CD4-positive, alpha-beta T cell treated with Interferon gamma for 1 hour (primary cell): Measurements from ENCODE around the gene TMEM200B.
"Not testable (repeated sequence)": the region's sequence is repeated elsewhere in the genome, so short reads cannot be mapped to it uniquely, and the experiment has no call there.

Experiments
- DNase-seq: peaks from one replicate; pipeline ENCODE4 v3.0.0-alpha.2; 2020

The TMEM200B gene

DNA sequence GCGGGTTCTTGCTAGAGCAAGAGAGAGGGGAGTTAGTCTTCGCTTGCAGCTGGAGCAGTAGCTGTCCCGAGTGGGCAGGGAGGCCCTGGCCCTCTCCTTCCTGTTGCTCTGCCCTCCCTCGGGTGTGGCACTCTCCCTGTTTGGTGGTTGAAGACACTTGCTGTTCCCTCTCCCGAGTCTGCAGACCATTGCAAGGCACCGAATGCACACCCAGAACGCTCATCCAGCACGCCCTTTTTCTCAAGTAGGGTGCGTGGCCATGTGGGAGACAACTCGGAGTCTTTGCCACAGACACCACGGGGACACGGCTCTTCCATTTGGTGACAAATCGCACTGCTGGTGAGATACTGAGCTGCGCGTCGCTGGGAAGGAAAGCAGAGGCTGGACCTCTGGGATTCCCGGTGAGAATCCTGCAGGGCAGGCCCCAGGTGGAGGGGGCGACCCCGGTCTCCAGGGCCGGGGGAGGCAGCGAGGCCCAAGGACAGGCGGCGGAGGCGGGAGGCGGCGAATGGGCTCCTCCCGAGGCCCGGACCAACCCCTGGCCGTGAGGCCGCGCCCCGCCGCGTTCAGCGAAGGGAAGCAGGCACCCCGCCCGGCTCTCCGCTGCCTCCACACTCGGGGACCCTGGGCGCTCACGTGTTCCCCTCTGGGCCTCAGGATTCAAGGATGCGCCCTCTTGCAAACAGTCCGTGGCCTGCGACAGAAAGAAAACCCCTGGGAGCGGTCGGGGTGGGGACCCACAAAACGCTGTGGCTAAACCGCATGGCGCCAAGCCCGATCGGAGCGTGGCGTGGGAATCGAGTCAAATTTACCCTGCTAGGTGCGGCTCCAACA, 10.4 kb upstream of the TMEM200B start:
- no peak for DNase-seq

DNA sequence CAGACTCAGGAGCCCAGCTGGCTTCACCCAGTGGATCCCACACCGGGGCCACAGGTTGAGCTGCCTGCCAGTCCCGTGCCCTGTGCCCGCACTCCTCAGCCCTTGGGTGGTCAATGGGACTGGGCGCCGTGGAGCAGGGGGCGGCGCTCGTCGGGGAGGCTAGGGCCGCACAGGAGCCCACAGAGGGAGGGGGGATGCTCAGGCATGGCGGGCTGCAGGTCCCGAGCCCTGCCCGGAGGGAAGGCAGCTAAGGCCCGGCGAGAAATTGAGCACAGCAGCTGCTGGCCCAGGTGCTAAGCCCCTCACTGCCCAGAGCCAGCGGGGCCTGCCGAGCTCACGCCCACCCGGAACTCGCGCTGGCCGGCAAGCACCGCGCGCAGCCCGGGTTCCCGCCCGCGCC, 7.4 kb upstream of the TMEM200B start:
- DNase-seq, result not testable (repeated sequence)

DNA sequence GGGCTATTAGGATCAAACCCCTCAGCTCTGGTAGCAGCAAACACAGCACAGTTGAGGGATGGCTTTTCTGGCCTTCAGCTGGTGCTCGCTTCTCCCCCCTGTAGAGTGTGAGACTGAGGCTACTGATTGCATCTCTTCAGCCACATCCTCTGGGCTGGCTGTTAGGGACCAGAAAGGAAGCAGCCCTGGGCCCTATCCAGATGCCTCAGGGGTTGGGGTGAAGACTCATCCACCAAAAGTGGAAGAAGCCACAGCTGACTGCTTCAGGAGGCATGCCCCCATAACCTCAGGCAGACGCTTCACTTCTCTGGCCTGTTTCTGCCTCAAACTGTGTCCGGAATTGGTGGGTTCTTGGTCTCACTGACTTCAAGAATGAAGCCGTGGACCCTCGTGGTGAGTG, 6.2 kb upstream of the TMEM200B start:
- no peak for DNase-seq

DNA sequence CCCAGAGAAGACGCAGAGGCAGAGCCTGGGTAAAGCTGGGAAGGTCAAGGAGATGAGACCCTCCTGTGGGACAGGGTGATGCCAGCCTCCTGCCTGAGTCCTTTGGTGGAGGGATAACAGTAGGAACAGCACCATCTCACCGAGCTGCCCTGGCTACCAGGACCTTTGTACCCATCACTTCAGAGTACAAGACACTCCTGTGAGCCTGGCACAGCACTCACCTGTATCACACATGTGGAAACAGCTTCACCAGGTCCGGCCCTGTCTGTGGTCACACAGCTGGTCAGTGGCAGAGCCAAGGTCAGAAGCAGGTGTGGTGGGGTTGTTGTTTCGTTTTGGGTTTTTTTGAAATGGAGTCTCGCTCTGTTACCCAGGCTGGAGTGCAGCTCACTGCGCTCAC, 5.0 kb upstream of the TMEM200B start:
- DNase-seq, result no peak

DNA sequence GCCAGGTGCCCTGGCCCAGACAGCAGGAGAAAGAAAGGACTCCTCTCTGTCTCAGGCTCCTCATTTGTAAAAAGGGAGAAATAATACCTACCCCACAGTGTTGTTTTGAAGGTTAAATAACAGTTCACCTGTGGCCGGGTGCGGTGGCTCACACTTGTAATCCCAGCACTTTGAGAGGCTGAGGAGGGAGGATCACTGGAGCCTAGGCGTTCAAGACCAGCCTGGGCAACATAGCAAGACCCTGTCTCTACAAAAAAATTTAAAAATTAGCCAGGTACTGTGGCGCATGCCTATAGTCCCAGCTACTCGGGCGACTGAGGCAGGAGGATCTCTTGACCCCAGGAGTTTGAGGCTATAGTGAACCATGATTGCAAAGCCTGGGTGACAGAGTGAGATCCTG, 2.5 kb upstream of the TMEM200B start:
- no peak for DNase-seq

DNA sequence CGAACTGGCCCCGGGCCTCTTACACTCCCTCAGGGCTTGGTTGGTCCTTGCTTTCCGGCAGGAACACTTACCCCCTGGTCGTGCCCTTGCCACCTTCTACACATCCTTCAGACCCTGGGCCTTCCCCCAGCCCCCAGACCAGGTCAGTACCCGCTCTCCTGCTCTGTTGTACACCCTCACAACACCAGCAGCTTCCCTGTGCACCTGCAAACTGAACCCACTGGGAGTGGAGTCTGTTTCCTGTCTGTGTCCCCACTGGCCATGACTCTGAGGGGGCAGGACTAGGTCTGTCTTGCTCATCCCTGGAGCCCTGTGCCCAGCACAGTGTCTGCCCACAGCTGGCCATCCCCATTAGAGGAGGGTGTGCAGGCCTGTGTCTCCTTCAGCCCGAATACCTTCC, 2.1 kb upstream of the TMEM200B start:
- DNase-seq, result no peak

DNA sequence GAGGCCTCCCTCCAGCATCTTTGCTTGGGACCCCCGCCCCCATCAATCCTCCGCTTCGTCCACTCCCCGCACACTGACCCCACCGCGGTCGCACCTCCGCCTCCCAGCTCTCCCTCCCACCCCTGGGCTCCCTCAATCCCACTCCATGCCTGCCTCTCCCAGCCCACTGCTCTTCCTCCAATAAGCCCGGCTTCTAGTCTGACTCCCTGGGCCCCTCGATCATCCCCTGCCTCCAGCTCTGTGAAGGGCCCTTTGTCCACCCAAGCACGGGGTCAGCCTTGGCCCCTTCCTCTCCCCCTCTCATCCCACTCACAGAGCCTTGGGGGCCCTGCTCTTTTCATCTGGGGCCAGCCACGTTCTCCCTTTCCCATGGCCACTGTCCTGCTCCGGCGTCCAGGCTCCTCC, 1.5 kb upstream of the TMEM200B start:
- DNase-seq, result no peak

DNA sequence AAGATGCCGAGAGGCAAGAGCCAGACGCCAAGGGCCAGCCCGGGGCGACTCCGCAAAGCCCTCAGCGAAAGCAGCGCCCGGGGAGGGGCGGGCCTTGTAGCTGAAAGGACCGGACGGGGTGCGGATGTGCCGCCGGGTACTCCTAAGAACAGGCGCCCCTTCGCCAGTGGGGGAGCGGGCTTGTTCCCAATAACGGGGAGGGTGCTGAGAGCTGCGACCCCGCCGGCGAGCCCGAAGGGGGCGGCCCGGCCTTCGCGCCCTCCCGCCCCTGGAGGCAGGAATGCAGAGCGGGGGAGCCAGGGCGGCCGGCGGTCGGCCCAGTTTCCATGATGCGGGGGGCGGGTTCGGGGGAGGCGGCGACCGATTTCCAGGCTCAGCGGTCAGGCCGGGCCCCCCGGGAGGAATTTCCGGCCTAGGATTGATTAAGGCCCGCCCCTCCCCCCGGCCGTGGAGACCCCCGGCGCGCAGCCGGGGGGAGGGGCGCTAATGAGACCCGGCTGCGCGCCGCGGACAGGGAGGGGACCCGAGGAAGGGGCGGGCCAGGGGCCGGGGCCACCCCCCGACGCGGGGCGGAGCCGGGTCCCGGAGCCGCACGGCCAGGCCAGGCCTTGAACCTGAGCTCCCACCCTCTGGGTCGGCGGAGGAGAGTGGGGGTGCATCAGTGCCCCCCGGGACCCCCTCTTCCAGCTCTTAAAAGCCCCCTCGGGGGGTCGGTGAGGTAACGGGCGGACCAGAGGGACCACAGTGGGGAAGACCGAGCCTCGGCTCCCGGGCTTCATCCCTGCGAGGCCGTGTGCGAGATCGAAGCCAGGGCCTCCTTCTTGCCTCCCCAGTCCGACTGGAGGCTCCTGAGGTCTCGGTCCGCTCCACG, 898 bp upstream of the TMEM200B start:
- peak; percentile 19 for DNase-seq

DNA sequence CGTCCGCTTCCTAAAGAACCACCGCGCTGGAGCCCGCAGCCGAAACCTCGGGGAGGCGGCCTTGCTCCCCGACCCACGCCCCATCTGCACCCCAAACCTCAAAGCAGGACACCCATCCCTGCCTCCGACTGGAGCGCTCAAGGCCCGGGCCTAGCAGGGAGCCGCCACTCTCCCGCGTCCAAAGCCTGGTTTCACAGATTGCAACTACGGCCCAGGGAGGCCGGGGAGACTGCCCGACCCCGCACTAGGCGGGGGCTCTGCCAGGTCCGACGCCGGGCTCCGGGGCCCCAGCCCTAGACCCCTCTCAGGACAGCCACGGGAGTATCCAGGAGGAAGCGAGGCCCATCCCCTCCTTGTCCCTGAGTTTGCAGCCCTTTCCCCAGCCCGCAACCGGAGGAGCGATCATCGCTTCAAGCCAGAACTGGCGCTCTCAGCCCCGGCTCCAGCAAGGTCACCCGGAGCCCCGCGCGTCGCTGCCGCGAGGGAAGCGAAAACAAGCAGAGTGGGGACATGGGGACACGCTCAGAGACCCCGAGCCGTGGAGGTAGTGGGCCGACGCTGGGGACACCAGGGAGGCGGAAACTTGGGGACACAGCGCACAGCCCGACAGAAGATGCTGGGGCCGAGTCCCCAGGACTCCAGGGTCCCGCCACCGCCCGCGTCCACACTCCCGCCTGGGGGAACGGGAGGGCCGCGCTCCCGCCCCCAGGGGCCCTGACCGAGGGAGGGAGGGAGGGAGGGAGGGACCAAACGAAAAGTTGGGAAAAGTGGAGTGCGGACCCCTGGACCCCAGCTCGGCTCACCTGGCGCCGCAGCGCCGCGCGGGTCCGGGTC, 433 bp downstream of the TMEM200B start:
- no peak for DNase-seq

DNA sequence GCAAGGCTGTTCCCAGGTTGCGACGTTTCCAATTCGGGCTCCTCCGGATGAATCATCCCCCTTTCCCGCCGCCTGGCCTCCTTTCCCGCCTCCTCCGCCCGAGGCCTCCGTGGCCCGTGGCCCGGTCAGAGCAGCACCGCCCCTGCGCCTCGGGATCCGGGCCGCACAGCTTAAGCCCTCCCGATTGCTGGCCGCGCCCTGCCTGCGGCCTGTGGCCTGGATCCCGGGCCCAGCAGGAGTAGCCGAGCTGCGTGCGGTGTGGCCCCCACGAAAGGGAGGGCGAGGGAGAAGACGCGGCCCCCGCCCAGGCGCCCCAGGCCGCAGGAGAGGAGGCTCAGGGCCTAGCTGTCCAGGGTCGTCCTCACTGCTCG, 1.0 kb downstream of the TMEM200B start:
- DNase-seq, result no peak

DNA sequence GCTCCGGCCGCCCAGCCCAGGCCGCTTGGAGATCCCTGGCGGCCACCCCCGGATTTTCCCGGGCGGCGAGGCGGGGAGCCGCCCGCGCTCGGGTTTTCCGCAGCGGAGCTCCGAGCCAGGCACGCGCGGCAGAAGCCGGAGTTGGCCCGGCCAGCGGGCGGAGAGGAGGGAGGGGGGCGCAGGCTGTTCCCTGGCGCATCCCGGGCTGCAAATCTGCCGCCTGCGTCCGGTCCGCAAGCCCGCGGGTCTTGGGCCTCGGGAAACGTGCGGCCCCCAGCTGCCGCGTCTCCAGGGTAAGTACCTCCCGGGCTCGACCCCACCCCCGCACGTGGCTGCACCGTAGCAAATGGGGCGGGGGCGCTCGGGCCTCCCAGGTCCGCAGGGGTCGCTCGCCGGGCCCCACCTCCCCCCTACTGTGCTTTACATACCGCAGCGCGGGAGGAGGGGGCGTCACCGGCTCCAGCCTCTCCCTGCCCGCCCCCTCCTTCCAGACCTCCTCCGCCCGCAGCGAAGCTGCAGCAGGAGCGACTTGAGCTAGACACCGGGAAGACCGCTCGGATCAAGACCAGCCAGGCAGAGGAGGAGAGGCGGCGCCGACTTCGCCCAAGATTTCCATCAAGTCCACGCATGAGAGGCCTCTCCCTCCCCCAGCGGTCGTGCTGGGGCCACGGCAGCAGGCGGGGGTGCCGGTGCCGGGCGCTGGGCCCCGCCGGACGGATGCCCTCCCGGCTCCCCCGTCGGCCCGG, 1.6 kb downstream of the TMEM200B start:
- DNase-seq, result no peak

DNA sequence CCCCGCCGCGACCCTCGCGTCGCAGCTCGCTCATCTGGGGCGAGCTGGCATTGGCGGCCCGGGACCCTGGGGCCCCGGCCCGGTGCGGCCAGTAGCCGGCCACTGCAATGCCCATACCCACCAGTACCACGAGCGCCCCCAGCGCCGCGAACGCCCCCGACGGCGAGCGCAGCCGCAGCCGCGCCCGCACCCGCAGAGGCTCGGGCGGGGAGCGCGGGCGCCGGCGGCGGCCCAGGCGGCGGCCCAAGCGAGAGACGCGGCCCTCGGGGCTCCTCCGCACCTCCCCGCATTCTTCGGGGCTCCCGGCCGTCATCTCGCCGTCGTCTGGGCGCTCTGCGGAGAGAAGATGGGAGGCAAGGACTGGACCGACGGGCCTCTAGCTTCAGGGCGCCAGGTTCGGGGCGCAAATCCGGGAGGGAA, 2.2 kb downstream of the TMEM200B start:
- DNase-seq, result no peak

DNA sequence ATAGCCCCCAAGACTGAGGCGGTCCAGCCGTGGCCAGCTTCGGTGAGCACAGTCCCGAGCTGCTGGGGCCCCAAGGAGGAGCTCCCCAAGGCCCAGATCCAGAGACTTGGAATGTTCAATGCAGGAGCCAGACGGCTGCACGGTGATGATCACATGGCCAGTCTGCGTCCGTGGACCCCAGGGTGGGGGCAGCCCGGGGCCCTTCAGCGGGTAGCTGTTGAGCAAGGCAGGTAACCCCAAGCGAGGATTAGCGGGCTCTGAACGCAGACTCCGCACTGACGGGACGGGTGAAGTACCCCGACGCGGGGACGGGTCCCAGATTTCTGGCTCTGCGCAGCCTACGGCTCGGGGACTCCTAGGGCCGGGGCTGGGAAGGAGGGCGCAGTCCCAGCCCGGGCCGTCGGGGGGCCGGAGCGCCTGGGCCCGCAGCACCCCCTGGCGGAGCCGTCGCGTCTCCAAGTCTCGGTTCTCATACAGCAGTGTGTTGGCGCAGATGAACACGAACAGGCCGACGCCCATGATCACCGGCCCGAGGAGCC, 2.7 kb downstream of the TMEM200B start:
- DNase-seq, result peak; percentile 58

DNA sequence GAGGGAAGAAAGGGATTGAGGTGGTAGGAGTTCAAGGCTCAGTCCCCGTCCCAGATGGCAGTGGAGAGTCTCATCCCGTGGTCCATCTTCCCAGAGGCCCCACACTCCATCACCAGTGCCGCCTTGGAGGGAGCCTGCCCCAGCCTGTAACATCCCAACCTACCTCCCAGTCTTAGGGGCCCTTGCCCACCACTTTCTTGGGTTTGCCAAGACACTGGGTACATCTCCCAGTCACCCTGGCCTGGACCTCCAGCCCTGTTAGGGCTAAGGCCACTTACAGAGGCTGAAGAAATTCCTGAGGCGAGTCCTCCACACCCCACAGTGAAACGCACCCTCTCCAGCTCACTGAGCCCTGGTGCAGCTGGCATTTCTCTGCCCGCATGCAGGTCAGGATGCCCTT, 3.3 kb downstream of the TMEM200B start:
- no peak for DNase-seq

DNA sequence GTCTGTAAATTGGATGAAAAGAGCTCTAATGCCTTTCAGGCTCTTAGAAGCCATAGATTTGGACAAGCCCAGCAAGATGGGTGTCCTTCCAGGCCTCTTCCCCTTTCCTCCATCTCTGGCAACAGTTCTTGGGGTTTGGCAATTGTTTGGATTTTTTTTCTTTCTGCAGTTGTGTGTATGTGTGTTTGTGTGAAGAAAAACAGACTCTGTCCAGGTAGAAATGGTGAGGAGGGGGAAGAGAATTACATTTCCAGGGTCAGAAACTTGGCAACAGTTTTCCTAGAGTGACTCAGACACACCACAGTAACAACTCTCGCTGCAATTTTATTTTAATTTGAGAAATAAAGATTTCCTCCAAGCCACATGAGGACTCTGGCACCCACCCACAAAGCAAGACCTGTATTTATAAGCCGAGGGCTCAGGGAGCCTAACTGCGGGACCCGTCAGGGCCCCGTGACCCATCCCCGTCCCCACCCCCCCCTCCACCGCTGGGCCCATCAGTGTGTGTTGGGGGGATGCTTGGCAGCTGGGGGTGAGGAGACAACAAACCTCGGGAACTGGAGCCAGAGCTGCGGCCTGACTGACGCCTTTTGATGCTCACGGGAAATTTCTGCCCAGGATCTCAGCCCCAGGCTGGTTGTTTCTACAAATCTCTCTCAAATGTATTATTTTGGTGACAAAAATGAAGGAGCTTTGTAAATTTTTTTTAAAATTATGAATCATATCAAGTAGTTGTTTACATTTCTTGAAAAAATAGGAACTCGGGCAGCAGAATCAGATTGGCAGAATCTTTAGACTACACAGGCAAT, 4.4 kb downstream of the TMEM200B start:
- no peak for DNase-seq

DNA sequence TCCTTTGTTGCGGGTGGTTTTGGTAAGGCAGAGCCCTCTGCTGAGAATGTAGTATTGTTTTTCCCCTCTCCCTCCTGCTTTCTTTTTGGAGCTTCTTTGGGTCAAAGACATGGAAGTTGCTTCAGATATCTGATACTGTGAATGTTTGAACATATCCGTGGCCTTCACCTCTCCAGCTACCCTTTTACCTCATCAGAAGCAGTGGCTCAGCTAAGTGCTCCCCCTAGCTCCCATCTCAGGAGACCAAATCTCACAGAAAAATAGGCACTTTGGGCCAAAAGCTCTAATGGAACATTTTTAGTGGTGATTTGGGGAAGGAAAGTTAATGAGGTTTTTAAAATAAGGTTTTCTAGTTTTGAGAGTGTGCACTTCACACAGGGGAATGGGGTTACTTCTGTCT, 6.3 kb downstream of the TMEM200B start:
- DNase-seq, result no peak

DNA sequence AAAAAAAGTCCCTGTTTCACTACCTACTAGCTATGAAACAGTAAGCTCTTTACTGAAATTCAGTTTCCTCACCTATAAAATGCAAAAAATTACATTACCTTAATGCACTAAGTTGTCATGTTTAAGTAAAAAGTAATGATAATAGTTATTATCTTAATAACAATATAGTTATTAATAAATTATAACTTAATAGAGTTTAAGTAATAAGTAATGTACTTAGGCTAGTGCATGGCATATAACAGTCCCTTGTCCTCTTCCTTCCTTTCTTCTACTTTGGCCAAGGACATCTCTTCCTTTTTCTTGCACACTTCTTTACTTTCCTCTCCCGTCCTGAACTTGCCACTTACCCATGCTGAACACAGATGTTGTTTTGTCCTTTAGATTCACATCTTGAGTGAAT, 9.0 kb downstream of the TMEM200B start:
- no peak for DNase-seq

DNA sequence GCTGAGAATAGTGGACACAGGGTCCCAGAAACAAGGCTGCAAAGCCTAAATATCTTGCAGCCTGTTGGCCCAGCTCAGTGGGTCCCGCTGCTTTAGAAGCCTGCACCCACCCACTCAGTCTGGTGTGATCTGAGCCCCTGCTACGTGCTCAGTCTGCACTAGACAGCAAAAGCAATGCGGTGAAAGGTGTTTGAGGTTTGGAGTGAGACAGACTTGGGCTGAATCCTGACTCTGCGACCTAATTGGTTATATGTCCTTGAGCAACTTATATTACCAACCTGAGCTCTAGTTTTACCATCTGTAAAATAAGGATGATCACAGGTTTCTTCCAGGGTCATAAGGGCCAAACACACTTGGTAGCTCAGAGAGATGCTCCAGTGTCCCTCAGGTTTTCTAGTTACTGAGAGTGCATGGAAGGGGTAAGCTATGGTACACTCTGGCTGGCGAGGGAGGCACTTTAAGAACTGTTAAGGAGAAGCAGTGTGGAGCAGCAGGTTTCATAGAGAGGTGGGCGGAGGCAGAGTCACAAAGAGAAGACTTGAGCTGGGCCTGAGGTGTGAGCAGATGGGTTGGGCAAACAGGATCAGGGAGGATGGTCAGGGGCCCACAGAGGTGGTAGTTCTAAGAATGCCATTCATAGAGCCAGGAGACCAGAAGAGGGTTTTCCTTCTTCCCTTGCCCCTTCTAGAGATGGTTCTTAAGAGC, 10.1 kb downstream of the TMEM200B start:
- no peak for DNase-seq

DNA sequence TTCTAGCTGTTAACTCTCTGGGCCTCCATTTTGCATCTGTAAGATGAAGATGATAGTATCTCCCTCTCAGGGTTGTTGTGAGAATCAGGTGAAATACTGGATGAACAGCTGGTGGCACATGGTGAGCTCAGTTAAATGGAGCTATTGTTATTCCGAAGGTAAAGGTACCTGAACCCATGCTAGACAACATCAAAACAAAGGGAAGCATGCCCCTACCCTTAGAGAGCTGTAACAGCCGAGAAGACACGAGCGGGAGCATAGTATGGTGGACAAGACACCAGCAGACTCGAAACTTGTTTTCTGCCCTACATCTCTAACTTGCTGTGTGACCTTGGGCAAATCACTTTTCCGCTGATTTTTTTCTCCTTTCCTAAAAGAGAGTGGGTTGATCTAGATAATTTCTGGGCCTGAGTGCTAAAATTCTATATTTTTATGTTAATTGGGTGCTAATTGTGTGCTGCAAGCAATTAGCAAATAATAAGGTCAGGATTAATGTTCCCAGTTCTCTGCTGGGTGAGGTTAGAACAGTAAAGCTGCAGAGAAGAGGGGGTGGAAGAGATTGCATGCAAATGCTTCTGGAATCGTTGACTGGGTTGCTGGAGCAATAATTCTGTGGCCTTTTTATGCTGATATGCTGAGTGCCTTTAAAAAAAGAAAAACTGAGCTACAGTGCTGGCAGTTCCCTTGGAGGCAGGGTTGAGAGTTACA, 10.8 kb downstream of the TMEM200B start:
- no peak for DNase-seq

DNA sequence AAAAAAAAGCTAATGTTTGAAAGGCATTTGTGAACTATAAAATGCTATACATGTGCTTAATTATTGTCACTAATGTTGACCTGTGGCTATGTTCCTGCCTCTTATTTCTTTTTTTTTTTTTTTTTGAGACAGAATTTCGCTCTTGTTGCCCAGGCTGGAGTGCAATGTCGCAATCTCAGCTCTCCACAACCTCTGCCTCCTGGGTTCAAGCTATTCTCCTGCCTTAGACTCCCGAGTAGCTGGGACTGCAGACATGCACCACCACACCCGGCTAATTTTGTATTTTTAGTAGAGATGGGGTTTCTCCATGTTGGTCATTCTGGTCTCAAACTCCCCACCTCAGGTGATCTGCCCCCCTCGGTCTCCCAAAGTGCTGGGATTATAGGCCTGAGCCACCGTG, 15.7 kb downstream of the TMEM200B start:
- DNase-seq, result not testable (repeated sequence)
